HG03175 (cell line): Measurements from ENCODE around the gene THAP7.

Experiments
- ATAC-seq: cut with Tn5 transposase; IDR thresholded peaks from one replicate; pipeline ENCODE4 v1.9.1; 2021; ENCODE audit warnings: mild to moderate bottlenecking, moderate library complexity; ENCODE audit not compliant: unreplicated experiment

The THAP7 gene

DNA sequence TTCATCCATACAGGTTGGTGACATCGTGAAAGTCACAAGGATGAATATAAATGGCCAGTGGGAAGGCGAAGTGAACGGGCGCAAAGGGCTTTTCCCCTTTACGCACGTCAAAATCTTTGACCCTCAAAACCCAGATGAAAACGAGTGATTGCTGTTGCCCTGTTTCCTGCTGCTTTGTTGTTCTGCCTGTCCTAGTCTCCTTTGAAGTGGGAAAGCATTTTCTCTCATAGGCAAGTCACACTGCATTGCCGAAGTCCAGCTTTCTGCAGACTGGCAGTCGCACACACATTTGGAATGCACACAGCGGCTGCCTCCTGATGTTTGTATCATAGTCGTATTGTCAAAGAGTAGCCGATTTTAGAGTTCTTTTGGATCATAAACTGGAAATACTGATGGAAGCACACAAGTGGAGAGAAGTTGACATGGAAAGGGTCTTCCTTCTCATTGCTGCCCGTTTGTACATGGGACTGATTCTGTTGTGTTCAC, 52.2 kb downstream of the THAP7 start:
- ATAC-seq = no peak
